Activated naive CD4-positive, alpha-beta T cell treated with anti-CD3 and anti-CD28 coated beads, Interleukin-2, amount 50 U/mL, for 72 hours (primary cell): ENCODE measurements around the gene NRXN3. TPM values are rescaled to one million over a fixed set of nuclear protein-coding genes. Genes with fewer than 3 reads are reported as not detected.

Experiments used
- ATAC-seq, 2 donors: fragments of 150-1000 bp; cut with Tn5 transposase; 2 replicates each; pipeline ENCODE4 v1.10.0; 2021; ENCODE audit warnings: mild to moderate bottlenecking in 2 of 2, moderate library complexity in 2 of 2
- DNase-seq, 2 donors: peaks; one replicate each; pipeline ENCODE4 v3.0.0; 2021 to 2022; ENCODE audit warnings: low spot score in 2 of 2
- H3K27ac Mint-ChIP-seq, 2 donors: one replicate each; pipeline ENCODE4 v1.8.0; 2022; ENCODE audit warnings: mild to moderate bottlenecking in 2 of 2, mixed read lengths in 2 of 2
- H3K36me3 Mint-ChIP-seq, 2 donors: one replicate each; pipeline ENCODE4 v1.8.0; 2022; ENCODE audit warnings: mixed read lengths in 2 of 2
- H3K9me3 Mint-ChIP-seq, 2 donors: one replicate each; pipeline ENCODE4 v1.8.0; 2022; ENCODE audit warnings: mixed read lengths in 2 of 2
- total RNA-seq, 2 donors: library from RNA; stranded (reverse); gene quantifications; one replicate each; pipeline ENCODE4 v1.2.3, GENCODE V29; 2022

Gene NRXN3
- total RNA-seq, 2 donors from 2014 or later: not detected

- DNase-seq (no peak), ATAC-seq (no peak)
- Mint-ChIP-seq H3K36me3 (no peaks in the 10 kb centered on the region), H3K9me3 (peaks cover 15 to 30% of the 10 kb centered on the region in 2 donors), H3K27ac (no peak overlapping the region)
Observed at GRCh38 chr14:79304279-79304678, 1134.1 kb downstream of the NRXN3 start.

- Mint-ChIP-seq H3K36me3 (no peaks in the 10 kb centered on the region), H3K27ac (no peak overlapping the region), H3K9me3 (peaks cover 14 to 26% of the 10 kb centered on the region in 2 donors)
- DNase-seq (no peak), ATAC-seq (no peak)
Observed at GRCh38 chr14:79306546-79306945, 1136.4 kb downstream of the NRXN3 start.

- Mint-ChIP-seq H3K36me3 (no peaks in the 10 kb centered on the region), H3K27ac (no peak overlapping the region), H3K9me3 (peaks cover 5 to 6% of the 10 kb centered on the region in 2 donors)
- ATAC-seq (no peak), DNase-seq (no peak)
Observed at GRCh38 chr14:79318371-79318770, 1148.2 kb downstream of the NRXN3 start.

GRCh38 chr14:79320561-79320960, 1150.4 kb downstream of the NRXN3 start:
- DNase-seq (no peak), ATAC-seq (no peak)
- Mint-ChIP-seq H3K36me3 (no peaks in the 10 kb centered on the region), H3K9me3 (peaks cover 3 to 5% of the 10 kb centered on the region in 2 donors), H3K27ac (no peak overlapping the region)

- Mint-ChIP-seq H3K27ac (no peak overlapping the region), H3K9me3 (peaks cover 3 to 5% of the 10 kb centered on the region in 2 donors), H3K36me3 (no peaks in the 10 kb centered on the region)
- DNase-seq (no peak), ATAC-seq (no peak)
Observed at GRCh38 chr14:79321070-79321469, 1150.9 kb downstream of the NRXN3 start.

GRCh38 chr14:79325071-79325470, 1154.9 kb downstream of the NRXN3 start:
- H3K27ac Mint-ChIP-seq: no peak overlapping the region
- no peak for ATAC-seq
- no peaks in the 10 kb centered on the region for H3K36me3 Mint-ChIP-seq
- peaks cover 2 to 9% of the 10 kb centered on the region in 2 donors for H3K9me3 Mint-ChIP-seq
- DNase-seq: no peak

- Mint-ChIP-seq H3K9me3 (peaks cover 7 to 14% of the 10 kb centered on the region in 2 donors), H3K27ac (no peak overlapping the region), H3K36me3 (no peaks in the 10 kb centered on the region)
- no peak for ATAC-seq
- DNase-seq: no peak
Observed at GRCh38 chr14:79325557-79325956, 1155.4 kb downstream of the NRXN3 start.

- Mint-ChIP-seq H3K9me3 (peaks cover 9 to 15% of the 10 kb centered on the region in 2 donors), H3K36me3 (no peaks in the 10 kb centered on the region), H3K27ac (no peak overlapping the region)
- ATAC-seq: no peak
- no peak for DNase-seq
Observed at GRCh38 chr14:79328863-79329262, 1158.7 kb downstream of the NRXN3 start.

GRCh38 chr14:79331830-79332229, 1161.7 kb downstream of the NRXN3 start:
- Mint-ChIP-seq H3K27ac (no peak overlapping the region), H3K9me3 (peaks cover 13 to 15% of the 10 kb centered on the region in 2 donors), H3K36me3 (no peaks in the 10 kb centered on the region)
- ATAC-seq (no peak), DNase-seq (no peak)

- H3K27ac Mint-ChIP-seq: no peak overlapping the region
- peaks cover 14 to 15% of the 10 kb centered on the region in 2 donors for H3K9me3 Mint-ChIP-seq
- no peak for ATAC-seq
- DNase-seq: no peak
- H3K36me3 Mint-ChIP-seq: no peaks in the 10 kb centered on the region
Observed at GRCh38 chr14:79332504-79333197, 1162.5 kb downstream of the NRXN3 start.

GRCh38 chr14:79333198-79333546, 1163.0 kb downstream of the NRXN3 start:
- no peak overlapping the region for H3K27ac Mint-ChIP-seq
- H3K9me3 Mint-ChIP-seq: peaks cover 17 to 20% of the 10 kb centered on the region in 2 donors
- DNase-seq (no peak), ATAC-seq (no peak)
- H3K36me3 Mint-ChIP-seq: no peaks in the 10 kb centered on the region

GRCh38 chr14:79334272-79334671, 1164.1 kb downstream of the NRXN3 start:
- no peak overlapping the region for H3K27ac Mint-ChIP-seq
- DNase-seq: no peak
- H3K9me3 Mint-ChIP-seq: peaks cover 13 to 17% of the 10 kb centered on the region in 2 donors
- H3K36me3 Mint-ChIP-seq: no peaks in the 10 kb centered on the region
- ATAC-seq: no peak

- no peaks in the 10 kb centered on the region for H3K36me3 Mint-ChIP-seq
- no peak overlapping the region for H3K27ac Mint-ChIP-seq
- ATAC-seq (no peak), DNase-seq (no peak)
- peaks cover 9 to 10% of the 10 kb centered on the region in 2 donors for H3K9me3 Mint-ChIP-seq
Observed at GRCh38 chr14:79337761-79338160, 1167.6 kb downstream of the NRXN3 start.

- Mint-ChIP-seq H3K9me3 (peaks cover 6 to 8% of the 10 kb centered on the region in 2 donors), H3K27ac (no peak overlapping the region), H3K36me3 (no peaks in the 10 kb centered on the region)
- no peak for DNase-seq
- no peak for ATAC-seq
Observed at GRCh38 chr14:79342942-79343341, 1172.8 kb downstream of the NRXN3 start.

GRCh38 chr14:79351011-79351410, 1180.8 kb downstream of the NRXN3 start:
- no peaks in the 10 kb centered on the region for H3K36me3 Mint-ChIP-seq
- peaks cover 0 to 4% of the 10 kb centered on the region in 2 donors for H3K9me3 Mint-ChIP-seq
- H3K27ac Mint-ChIP-seq: no peak overlapping the region
- ATAC-seq (no peak), DNase-seq (no peak)

- Mint-ChIP-seq H3K9me3 (peaks cover 0 to 3% of the 10 kb centered on the region in 2 donors), H3K27ac (no peak overlapping the region), H3K36me3 (no peaks in the 10 kb centered on the region)
- no peak for DNase-seq
- no peak for ATAC-seq
Observed at GRCh38 chr14:79352076-79352630, 1182.0 kb downstream of the NRXN3 start.

GRCh38 chr14:79354336-79354735, 1184.2 kb downstream of the NRXN3 start:
- Mint-ChIP-seq H3K27ac (no peak overlapping the region), H3K9me3 (peaks cover 0 to 3% of the 10 kb centered on the region in 2 donors), H3K36me3 (no peaks in the 10 kb centered on the region)
- ATAC-seq: no peak
- DNase-seq: no peak

- no peak overlapping the region for H3K27ac Mint-ChIP-seq
- DNase-seq (no peak), ATAC-seq (no peak)
- H3K36me3 Mint-ChIP-seq: no peaks in the 10 kb centered on the region
- peaks cover 0 to 3% of the 10 kb centered on the region in 2 donors for H3K9me3 Mint-ChIP-seq
Observed at GRCh38 chr14:79356040-79356439, 1185.9 kb downstream of the NRXN3 start.
